DOHH2 (cell line): ENCODE results near the gene SLC17A4.

Source experiments
- H3F3A ChIP-seq: fragments of 200-600 bp; sonication (generic), shearing (Covaris generic); 2 replicates; pipeline ENCODE4 v1.6.0; 2016; ENCODE audit warnings: antibody characterized with exemption, mild to moderate bottlenecking; ENCODE audit not compliant: control insufficient read depth, insufficient read depth
- H3K27ac ChIP-seq: fragments of 200-600 bp; sonication (generic); 2 replicates; pipeline ENCODE4 v1.5.1; 2014; ENCODE audit warnings: low read depth, mild to moderate bottlenecking, low read length, moderate library complexity
- H3K27me3 ChIP-seq: fragments of 200-600 bp; sonication (generic); 2 replicates; pipeline ENCODE4 v1.6.1; 2014; ENCODE audit warnings: mild to moderate bottlenecking, low read length, mixed read lengths; ENCODE audit not compliant: control insufficient read depth
- H3K36me3 ChIP-seq: fragments of 200-600 bp; sonication (generic); 2 replicates; pipeline ENCODE4 v1.6.1; 2014; ENCODE audit warnings: mild to moderate bottlenecking, low read length, moderate library complexity, mixed read lengths; ENCODE audit not compliant: control insufficient read depth
- H3K4me1 ChIP-seq: fragments of 200-600 bp; sonication (generic); 2 replicates; pipeline ENCODE4 v1.6.1; 2014; ENCODE audit warnings: mild to moderate bottlenecking, low read length, mixed read lengths; ENCODE audit not compliant: control insufficient read depth
- H3K4me2 ChIP-seq: fragments of 200-600 bp; sonication (generic); 2 replicates; pipeline ENCODE4 v1.6.0; 2014; ENCODE audit warnings: mild to moderate bottlenecking, low read length, moderate library complexity
- H3K4me3 ChIP-seq: fragments of 200-600 bp; sonication (generic); 2 replicates; pipeline ENCODE4 v1.5.1; 2014; ENCODE audit warnings: mild to moderate bottlenecking, low read length, mixed read lengths
- H3K79me2 ChIP-seq: fragments of 200-600 bp; sonication (generic); 2 replicates; pipeline ENCODE4 v1.6.1; 2014; ENCODE audit warnings: mild to moderate bottlenecking, low read length, mixed read lengths; ENCODE audit not compliant: control insufficient read depth
- H3K9me2 ChIP-seq: fragments of 200-600 bp; sonication (generic); replicated peaks from 2 replicates; pipeline ENCODE4 v1.6.1; 2014; ENCODE audit warnings: mild to moderate bottlenecking, low read length, mixed read lengths; ENCODE audit not compliant: control insufficient read depth
- H3K9me3 ChIP-seq: fragments of 200-600 bp; sonication (generic); 2 replicates; pipeline ENCODE4 v1.6.1; 2014; ENCODE audit warnings: antibody characterized with exemption, low read length, mixed read lengths; ENCODE audit not compliant: control insufficient read depth, insufficient read depth
- H4K20me1 ChIP-seq: fragments of 200-600 bp; sonication (generic); 2 replicates; pipeline ENCODE4 v1.6.0; 2014; ENCODE audit warnings: low read depth, mild to moderate bottlenecking, antibody characterized with exemption, low read length, moderate library complexity; ENCODE audit not compliant: control insufficient read depth, insufficient read depth
- CTCF ChIP-seq: fragments of 200-600 bp; sonication (generic); IDR thresholded peaks from one replicate; pipeline ENCODE4 v1.5.1; 2014; ENCODE audit warnings: antibody characterized with exemption, mild to moderate bottlenecking, low read depth, low read length; ENCODE audit not compliant: poor library complexity, severe bottlenecking
- EZH2phosphoT487 ChIP-seq: fragments of 200-600 bp; sonication (generic); IDR thresholded peaks from 2 replicates; pipeline ENCODE4 v1.6.1; 2017; ENCODE audit warnings: borderline replicate concordance, mild to moderate bottlenecking, antibody characterized with exemption, low read length, moderate library complexity, mixed read lengths

The SLC17A4 gene

DNA sequence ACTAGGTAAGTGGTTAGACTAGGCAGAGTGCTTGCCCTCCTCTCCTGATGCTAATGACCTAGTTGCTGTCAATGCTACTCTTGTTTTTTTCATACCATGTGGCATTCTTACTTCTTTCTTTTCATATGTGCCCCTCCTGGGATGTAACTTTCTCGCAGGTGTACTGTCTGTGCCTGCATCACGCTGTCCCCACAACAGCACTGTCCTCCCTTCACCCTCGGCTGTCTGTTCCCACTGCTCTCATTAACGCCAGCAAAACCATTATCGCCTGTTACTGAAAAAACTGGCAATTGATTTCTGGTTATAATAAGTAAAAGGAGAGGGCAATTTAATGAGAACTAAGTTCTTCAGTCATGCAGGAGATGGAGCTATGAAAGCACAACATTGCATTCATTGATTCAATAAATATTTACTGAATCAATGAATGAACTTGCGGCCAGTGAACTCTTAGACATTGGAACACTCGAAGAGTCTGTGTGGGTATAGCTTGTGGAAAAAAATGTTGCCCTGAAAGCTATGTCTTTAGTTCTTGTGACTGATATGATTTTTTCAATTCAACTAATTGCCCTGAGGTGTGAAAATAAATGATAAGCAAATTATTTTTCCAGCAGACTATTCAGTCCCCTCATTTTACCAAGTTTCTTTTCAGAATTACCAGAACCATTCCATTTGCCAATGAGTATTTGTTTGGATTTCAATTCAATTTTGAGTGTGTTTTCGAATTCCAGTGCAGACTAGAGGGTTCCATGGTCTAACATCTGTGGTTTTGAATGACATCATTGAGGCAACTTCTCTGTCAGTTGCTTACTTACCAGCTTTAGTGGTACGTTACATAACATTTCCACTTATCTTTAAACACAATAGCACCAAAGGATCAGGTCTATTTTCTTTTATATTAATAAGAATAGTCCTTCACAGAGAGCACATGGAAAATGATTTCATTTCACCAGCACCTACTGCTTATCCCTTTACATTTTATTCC is 2.1 kb downstream of the SLC17A4 start:
- H3K4me3 ChIP-seq: no peak overlapping the region
- no peak for TF ChIP-seq CTCF
- TF ChIP-seq EZH2phosphoT487: no peak
- H3K27ac ChIP-seq: no peak overlapping the region
- H3K9me3 ChIP-seq: no peaks in the 10 kb centered on the region
- no peaks in the 10 kb centered on the region for H4K20me1 ChIP-seq
- no peaks in the 10 kb centered on the region; the same call in 1 of the 2 replicates for H3K27me3 ChIP-seq
- H3F3A ChIP-seq: no peaks in the 10 kb centered on the region
- H3K4me1 ChIP-seq: no peaks in the 10 kb centered on the region
- H3K36me3 ChIP-seq: no peaks in the 10 kb centered on the region
- H3K9me2 ChIP-seq: no peaks in the 10 kb centered on the region
- no peak overlapping the region for H3K4me2 ChIP-seq
- no peaks in the 10 kb centered on the region for H3K79me2 ChIP-seq

DNA sequence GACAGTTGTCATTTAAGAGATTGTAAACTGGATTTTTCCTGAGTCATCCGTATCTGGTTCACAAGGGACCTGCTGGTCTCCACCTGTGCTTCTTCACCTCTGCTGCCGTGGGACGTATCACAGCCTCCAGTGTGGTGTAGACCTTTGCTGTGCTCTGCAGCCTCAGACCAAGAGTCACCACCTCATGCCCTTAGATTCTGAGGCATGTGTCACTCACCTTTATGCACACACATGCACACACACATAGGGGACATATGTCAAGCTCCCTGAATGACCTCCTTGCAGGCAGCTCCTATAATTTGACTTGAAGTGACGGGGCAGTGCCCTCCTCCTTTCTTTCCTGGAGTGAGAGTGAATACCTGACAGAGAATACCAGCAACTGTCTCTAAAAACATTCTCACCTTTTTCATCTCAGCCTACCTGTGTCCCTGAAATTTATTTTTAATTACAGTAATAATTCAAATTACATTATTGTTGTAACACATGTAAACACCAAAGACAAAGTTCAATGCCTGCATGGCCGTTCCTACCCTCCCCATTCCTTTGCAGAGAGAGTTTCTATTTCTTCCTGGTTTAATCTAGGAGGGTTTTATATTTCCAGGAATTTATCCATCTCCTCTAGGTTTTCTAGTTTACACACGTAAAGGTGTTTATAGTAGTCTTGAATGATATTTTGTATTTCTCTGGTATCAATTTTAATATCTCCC is 3.5 kb downstream of the SLC17A4 start:
- H3K79me2 ChIP-seq: no peaks in the 10 kb centered on the region
- no peaks in the 10 kb centered on the region for H3K36me3 ChIP-seq
- no peak overlapping the region for H3K4me3 ChIP-seq
- H3K4me2 ChIP-seq: no peak overlapping the region
- no peaks in the 10 kb centered on the region for H3K9me2 ChIP-seq
- TF ChIP-seq CTCF (no peak), EZH2phosphoT487 (no peak)
- no peak overlapping the region for H3K27ac ChIP-seq
- no peaks in the 10 kb centered on the region; the same call in 1 of the 2 replicates for H3K27me3 ChIP-seq
- H3K4me1 ChIP-seq: no peaks in the 10 kb centered on the region
- no peaks in the 10 kb centered on the region for H3F3A ChIP-seq
- no peaks in the 10 kb centered on the region for H4K20me1 ChIP-seq
- no peaks in the 10 kb centered on the region for H3K9me3 ChIP-seq

DNA sequence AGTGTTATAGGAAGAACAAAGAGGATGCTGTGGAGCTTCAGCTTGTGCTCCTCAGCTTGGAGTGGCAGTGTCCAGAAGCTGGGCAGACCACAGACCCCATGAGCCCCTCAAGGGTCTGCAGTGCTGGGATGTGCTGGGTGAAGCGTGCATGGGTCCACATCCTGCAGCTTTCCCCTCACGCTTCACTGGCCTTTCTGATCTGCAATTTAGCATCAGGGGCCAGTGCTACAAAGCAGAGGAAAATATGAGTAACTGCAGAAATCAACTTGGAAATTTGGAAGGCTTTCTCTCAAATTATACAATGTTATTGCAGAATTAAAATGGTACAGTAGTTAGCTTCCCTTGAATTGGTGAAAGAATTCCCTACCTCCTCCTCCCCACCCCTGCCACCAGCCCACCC is 10.1 kb downstream of the SLC17A4 start:
- Histone ChIP-seq H3F3A (no peaks in the 10 kb centered on the region), H3K27me3 (0 out of 2 replicates have a peak, but pooled peaks cover 2% of the 10 kb centered on the region), H3K4me2 (no peak overlapping the region), H3K9me2 (no peaks in the 10 kb centered on the region), H3K36me3 (no peaks in the 10 kb centered on the region), H3K9me3 (no peaks in the 10 kb centered on the region), H3K79me2 (no peaks in the 10 kb centered on the region), H4K20me1 (no peaks in the 10 kb centered on the region), H3K4me3 (no peak overlapping the region), H3K4me1 (no peaks in the 10 kb centered on the region), H3K27ac (no peak overlapping the region)
- no peak for TF ChIP-seq CTCF
- no peak for TF ChIP-seq EZH2phosphoT487
